ENCODE measurements around the gene BEND5. TPM values are rescaled to one million over a fixed set of nuclear protein-coding genes. Genes with fewer than 3 reads are reported as not detected.

The BEND5 gene
- total and polyA plus RNA-seq, 2 of the 8 experiments (the other 6 are each of a cell fraction or from before 2014, with no cell fraction given) = 3.8 to 7.5 TPM

- TF ChIP-seq USF2 (IDR thresholded peaks at IDR 0.05; ENCODE audit: low read length) = no peak
- TF ChIP-seq SP2 (IDR thresholded peaks at IDR 0.05; ENCODE audit: low read length) = no peak
Measured at GRCh38 chr1:48807554-48808260, 31.0 kb upstream of the BEND5 start (continued).

Measured in H1 (cell line).